Measurements from ENCODE around the gene RANGRF. TPM values are rescaled to one million over a fixed set of nuclear protein-coding genes. Genes with fewer than 3 reads are reported as not detected.
A peak's percentile ranks its signal among the peaks of the same experiment; 100 is the strongest.

The RANGRF gene
- total RNA-seq, 2 experiments from 2014 or later = 44.1 to 47.8 TPM

DNA sequence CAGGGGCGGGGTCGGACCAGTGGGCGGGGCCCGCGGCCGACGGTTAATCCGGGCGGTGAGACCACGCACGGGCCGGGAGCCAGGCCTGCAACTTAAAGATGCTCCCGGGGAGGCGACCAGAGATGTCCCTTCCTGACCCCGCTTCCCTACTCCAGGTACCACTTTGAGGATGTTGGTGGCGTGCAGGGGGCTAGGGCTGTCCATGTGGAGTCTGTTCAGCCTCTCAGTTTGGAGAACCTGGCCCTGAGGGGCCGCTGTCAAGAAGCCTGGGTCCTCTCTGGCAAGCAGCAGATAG lies 580 bp downstream of the RANGRF start:
- intact Hi-C loops (cut with micrococcal nuclease) = loop anchor here (5.0 kb wide), 1 partner anchor 37 kb away; no protein-coding TSS in a partner anchor
- no peak for TF ChIP-seq CTCF (IDR thresholded peaks at IDR 0.05)
- Mint-ChIP-seq H3K27ac (peak overlapping the region; percentile 97), H3K36me3 (ENCODE audit: low read depth) (peaks cover 9% of the 10 kb centered on the region), H3K4me1 (ENCODE audit: low read depth) (peaks cover 33% of the 10 kb centered on the region), H3K9me3 (no peaks in the 10 kb centered on the region), H3K27me3 (no peaks in the 10 kb centered on the region), H3K4me3 (peak overlapping the region; percentile 87)
- POLR2A ChIA-PET = interaction anchor here (1.9 to 3.5 kb wide), 3 partner anchors 40 to 116 kb away, joined by 6 to 17 read pairs (median 12); partner anchors contain the start of genes CTC1 and PFAS
- peak; percentile 81 for DNase-seq
- CTCF ChIA-PET = interaction anchor here (0.6 to 1.6 kb wide), 4 partner anchors 11 to 215 kb away, joined by 3 to 6 read pairs (median 4); no protein-coding TSS in a partner anchor
- no peak for ATAC-seq

GRCh38 chr17:8290043-8290442 lies 1.6 kb downstream of the RANGRF start:
- DNase-seq = no peak
- ATAC-seq = no peak
- ChIA-PET CTCF (no interaction called here), POLR2A (interaction anchor here (1.9 to 3.5 kb wide), 3 partner anchors 41 to 117 kb away, joined by 6 to 17 read pairs (median 12); partner anchors contain the start of genes CTC1 and PFAS)
- Mint-ChIP-seq H3K9me3 (no peaks in the 10 kb centered on the region), H3K4me1 (ENCODE audit: low read depth) (peaks cover 39% of the 10 kb centered on the region), H3K36me3 (ENCODE audit: low read depth) (peaks cover 9% of the 10 kb centered on the region), H3K4me3 (peak overlapping the region; percentile 87), H3K27ac (peak overlapping the region; percentile 10), H3K27me3 (no peaks in the 10 kb centered on the region)
- intact Hi-C loops (cut with micrococcal nuclease) = loop anchor here (10.0 kb wide), 1 partner anchor 165 kb away; the partner anchor contains the start of gene HES7
- no peak for TF ChIP-seq CTCF (IDR thresholded peaks at IDR 0.05)

GRCh38 chr17:8292639-8293395 lies 4.3 kb downstream of the RANGRF start:
- ChIA-PET CTCF (no interaction called here), POLR2A (interaction anchor here (1.4 kb wide), 1 partner anchor 120 kb away, joined by 8 read pairs; no protein-coding TSS in a partner anchor)
- no peak for TF ChIP-seq CTCF (IDR thresholded peaks at IDR 0.05)
- ATAC-seq (no peak), DNase-seq (no peak)
- no peak overlapping the region for H3K4me3 Mint-ChIP-seq
- peaks cover 39% of the 10 kb centered on the region for H3K4me1 Mint-ChIP-seq (ENCODE audit: low read depth)
- H3K36me3 Mint-ChIP-seq (ENCODE audit: low read depth) = peaks cover 9% of the 10 kb centered on the region
- H3K27ac Mint-ChIP-seq = no peak overlapping the region
- no peaks in the 10 kb centered on the region for H3K27me3 Mint-ChIP-seq
- H3K9me3 Mint-ChIP-seq = no peaks in the 10 kb centered on the region
- intact Hi-C loops (cut with micrococcal nuclease) = loop anchor here (10.0 kb wide), 1 partner anchor 168 kb away; the partner anchor contains the start of gene HES7

GRCh38 chr17:8294361-8294760 lies 5.9 kb downstream of the RANGRF start:
- Mint-ChIP-seq H3K9me3 (no peaks in the 10 kb centered on the region), H3K27me3 (no peaks in the 10 kb centered on the region), H3K4me1 (ENCODE audit: low read depth) (peaks cover 36% of the 10 kb centered on the region), H3K36me3 (ENCODE audit: low read depth) (peaks cover 9% of the 10 kb centered on the region), H3K4me3 (peak overlapping the region; percentile 77), H3K27ac (peak overlapping the region; percentile 78)
- CTCF ChIA-PET = interaction anchor here (1.0 to 2.2 kb wide), 5 partner anchors 9 to 186 kb away, joined by 3 to 12 read pairs (median 7); no protein-coding TSS in a partner anchor
- DNase-seq (no peak), ATAC-seq (no peak)
- intact Hi-C loops (cut with micrococcal nuclease) = loop anchor here (10.0 kb wide), 1 partner anchor 170 kb away; the partner anchor contains the start of gene HES7
- TF ChIP-seq CTCF (IDR thresholded peaks at IDR 0.05) = no peak
- POLR2A ChIA-PET = interaction anchor here (0.5 to 3.2 kb wide), 6 partner anchors 13 to 121 kb away, joined by 3 to 26 read pairs (median 8); partner anchors contain the start of genes CTC1 and PFAS

Measured in activated CD8-positive, alpha-beta T cell treated with anti-CD3 and anti-CD28 coated beads for 36 hours (primary cell).